NCI-H2081 treated with DMSO at 0.1 percent for 48 hours (cell line): ENCODE measurements around the gene TMEM45A.
"Not testable (repeated sequence)": the region's sequence is repeated elsewhere in the genome, so short reads cannot be mapped to it uniquely, and the experiment has no call there.

Experiments
- DNase-seq: peaks from one replicate; lab custom pipeline; 2025; lab: John Stamatoyannopoulos, UW

Gene TMEM45A

DNA sequence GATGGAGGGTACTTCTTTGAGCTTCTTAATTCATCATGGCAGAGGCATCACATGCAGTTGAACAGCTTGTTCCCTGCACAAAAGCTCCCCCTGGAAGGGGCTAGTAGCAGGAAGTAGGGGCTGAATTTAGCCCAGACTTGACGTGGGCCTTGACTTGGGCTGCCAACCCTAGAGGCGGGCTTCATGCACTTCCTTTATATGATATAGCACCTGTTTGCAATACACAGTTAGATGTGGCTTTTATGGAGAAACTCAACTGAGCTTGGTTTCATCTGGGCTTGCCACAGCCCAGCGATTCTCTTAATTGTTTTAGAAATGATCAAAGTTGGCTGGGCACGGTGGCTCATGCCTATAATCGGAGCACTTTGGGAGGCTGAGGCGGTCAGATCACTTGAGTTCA is 83.3 kb downstream of the TMEM45A start:
- DNase-seq: no peak

DNA sequence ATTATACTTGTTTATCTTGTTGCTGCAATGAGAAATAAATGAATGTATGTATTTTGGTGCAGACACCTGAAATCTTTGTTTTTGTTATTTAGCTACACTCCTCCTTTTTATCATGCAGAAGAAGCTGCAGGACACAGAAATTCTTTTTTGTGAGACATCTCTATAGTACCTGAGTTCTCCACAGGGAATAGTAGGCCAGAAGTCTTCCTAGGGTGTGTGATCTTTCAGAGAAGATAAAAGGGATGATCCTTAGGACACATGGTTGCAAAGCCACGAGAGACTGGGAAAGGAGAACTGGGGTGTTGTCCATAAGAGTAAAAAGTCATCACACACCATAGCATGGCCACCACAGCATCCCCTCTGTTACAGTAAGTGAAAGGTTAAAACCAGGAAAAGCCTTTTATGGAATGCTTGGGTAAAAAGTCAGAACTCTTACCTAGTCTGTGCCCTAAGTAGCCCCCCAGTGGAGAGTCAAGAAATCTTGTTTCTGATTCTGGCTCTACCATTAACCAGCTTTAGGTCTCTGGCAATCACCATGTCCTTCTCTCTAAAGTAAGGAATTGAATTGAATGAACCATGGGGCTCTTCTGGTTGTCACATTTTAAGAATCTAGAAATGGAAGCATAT is 85.1 kb downstream of the TMEM45A start:
- no peak for DNase-seq

- DNase-seq: no peak
Observed at GRCh38 chr3:100578646-100579045, 86.2 kb downstream of the TMEM45A start.

DNA sequence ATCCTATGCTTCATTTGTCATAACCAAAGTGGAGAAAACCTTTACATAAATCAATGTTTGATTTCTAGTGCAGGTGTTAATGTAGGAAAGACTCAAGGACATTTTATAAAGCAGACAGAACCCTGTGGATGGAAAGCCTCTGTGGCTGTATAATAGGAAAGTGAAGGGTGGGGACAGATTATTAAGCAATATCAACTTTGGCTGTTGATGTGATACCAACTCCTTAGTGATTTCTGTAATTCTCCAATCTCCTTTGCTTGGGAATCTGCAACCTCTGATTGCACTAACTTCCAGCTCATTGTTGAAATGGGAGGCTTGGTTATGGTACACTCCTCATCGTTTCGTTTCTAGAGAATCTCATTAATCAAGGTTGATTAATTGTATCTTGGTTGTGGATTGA is 87.7 kb downstream of the TMEM45A start:
- no peak for DNase-seq

DNA sequence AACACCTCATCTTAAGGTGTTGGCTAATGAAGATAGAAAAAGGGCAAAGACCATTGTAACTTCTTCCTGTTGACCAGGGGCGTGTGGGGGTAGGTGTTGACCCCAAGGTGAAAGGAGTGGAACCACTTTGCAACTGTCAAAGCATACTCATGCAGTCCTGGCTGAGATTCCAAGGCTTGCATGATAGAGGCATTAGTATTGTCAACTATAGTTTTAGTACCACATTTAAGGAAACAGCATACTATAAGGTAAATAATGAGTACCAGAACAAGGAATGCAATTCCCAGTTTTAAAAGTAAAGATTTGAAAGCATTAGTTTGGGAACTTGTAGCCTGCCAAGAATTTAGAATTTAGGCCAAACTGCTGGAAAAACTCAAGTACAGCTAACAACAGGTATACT is 89.2 kb downstream of the TMEM45A start:
- DNase-seq: no peak

GRCh38 chr3:100582157-100582556 is 89.7 kb downstream of the TMEM45A start:
- not testable (repeated sequence) for DNase-seq

DNA sequence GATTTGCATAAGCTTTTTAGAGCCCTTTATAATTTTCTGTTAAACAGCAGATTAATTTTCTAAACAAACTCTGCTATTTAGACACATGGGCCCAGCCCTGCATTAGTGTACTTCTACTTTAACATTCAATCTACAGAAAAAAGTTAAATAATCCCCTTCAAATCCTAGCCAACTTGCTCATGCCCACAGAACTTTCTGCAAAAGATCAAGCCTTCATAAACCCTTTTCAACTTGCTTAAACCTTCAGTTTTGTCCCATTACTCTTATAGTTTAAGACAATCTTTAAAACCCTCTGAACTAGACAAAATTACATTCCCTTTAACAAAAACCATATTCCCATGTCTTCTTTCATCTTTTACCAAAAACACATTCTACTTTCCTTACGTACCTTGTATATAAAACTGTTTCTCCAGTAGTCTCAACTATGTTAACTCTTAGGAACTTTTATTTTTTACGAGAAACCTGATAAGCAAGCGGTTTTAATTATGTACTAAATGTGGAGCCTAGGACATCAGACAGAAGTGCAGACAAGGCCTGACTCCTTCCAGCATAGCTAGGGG is 91.8 kb downstream of the TMEM45A start:
- no peak for DNase-seq

- no peak for DNase-seq
Observed at GRCh38 chr3:100586832-100587231, 94.4 kb downstream of the TMEM45A start.

DNA sequence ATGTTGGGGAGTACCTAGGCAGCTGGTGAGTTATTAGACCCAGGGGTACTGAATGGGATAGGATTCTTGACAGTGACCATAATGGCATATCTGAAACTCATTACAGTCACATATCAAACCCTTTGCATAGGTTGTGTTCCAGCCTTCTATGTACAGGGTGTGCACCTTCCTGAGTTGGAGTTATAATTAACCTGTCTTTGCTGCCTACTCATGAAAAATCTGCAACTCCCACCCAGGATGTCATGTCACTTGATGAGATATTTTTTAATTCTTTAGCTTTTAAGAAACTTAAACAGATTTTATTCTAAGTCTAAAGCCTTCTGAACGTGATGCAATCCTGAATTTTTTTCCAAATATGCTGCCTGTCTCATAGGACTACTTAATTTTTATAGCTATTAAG is 95.8 kb downstream of the TMEM45A start:
- DNase-seq: no peak

- peak; percentile 8 for DNase-seq
Observed at GRCh38 chr3:100590114-100590839, 97.9 kb downstream of the TMEM45A start.

DNA sequence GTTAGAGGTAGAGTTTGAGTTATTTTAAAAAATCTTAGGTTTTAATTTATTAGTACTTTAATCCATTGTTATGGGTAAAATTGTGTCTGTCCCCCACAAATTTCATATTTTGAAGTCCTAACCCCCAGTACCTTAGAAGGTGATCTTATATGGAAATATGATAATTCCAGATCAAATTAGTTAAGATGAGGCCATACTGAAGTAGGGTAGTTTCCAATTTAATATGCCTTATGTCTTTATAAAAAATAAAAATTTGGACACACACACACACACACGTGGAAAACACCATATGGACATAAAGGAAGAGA is 98.4 kb downstream of the TMEM45A start:
- DNase-seq: no peak

- no peak for DNase-seq
Observed at GRCh38 chr3:100591411-100591810, 99.0 kb downstream of the TMEM45A start.

- DNase-seq: no peak
Observed at GRCh38 chr3:100600181-100601042, 108.0 kb downstream of the TMEM45A start.

GRCh38 chr3:100602506-100603444 is 110.4 kb downstream of the TMEM45A start:
- DNase-seq: no peak

GRCh38 chr3:100603469-100603868 is 111.0 kb downstream of the TMEM45A start:
- peak; percentile 2 for DNase-seq

- no peak for DNase-seq
Observed at GRCh38 chr3:100605358-100605757, 112.9 kb downstream of the TMEM45A start.

- DNase-seq: no peak
Observed at GRCh38 chr3:100606894-100607512, 114.6 kb downstream of the TMEM45A start.

DNA sequence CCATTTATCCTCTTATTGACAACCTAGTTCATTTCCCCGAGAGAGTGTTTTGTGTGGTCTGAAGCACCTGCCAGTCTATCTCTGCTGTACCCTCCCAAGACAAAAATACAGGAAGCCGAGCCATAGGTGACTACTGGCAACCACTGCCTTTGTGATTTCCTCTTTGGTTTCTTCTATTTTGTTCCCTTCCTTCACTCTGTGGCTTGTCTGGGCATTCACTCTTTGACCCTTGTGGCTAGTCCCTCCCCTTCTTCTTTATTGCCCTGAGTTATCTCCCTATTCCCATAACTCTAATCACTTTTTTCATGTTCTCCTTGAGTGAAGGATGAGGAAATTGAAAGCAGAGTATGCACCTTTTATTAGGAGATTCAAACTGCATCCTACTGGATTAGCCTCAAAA is 116.9 kb downstream of the TMEM45A start, which contains the start of gene ADGRG7:
TSS of gene ADGRG7 (plus strand) at position 297 of the 400 bp plus-strand sequence. CDS start 256 bp downstream, outside the sequence.
- DNase-seq: no peak

DNA sequence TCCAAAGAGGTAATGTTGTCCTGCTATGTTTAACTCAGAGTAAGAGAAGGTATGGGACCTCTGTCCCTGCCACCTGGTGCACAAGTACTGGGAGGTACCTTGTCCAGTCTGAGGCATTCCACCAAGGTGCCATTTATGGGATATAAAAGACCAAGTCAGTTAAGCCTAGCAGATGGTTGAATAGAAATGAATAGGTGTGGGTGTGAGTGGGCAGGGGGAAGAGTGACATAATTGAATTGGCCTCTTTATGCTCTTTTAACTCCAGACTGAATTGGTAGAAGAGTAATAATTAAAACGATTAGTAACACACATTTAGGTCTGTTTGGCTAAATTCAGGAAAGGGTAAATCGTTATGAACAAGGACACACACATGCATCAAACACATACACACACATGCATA is 117.5 kb downstream of the TMEM45A start:
- no peak for DNase-seq

- no peak for DNase-seq
Observed at GRCh38 chr3:100611221-100611620, 118.8 kb downstream of the TMEM45A start.
